Iris pigment epithelial cell (primary cell): ENCODE data around the gene FTCD.
A peak's percentile ranks its signal among the peaks of the same experiment; 100 is the strongest.

ENCODE experiments used
- DNase-seq: peaks from one replicate; pipeline ENCODE4 v3.0.0-alpha.2; 2011; ENCODE audit warnings: low read depth

FTCD gene

GRCh38 chr21:46092026-46092764 lies 63.2 kb downstream of the FTCD start:
- peak; percentile 96 for DNase-seq

- no peak for DNase-seq
Measured at GRCh38 chr21:46091631-46092025, 63.8 kb downstream of the FTCD start.

GRCh38 chr21:46091118-46091517 lies 64.3 kb downstream of the FTCD start:
- no peak for DNase-seq

- peak; percentile 36 for DNase-seq
Measured at GRCh38 chr21:46089285-46089684, 66.1 kb downstream of the FTCD start.

DNA sequence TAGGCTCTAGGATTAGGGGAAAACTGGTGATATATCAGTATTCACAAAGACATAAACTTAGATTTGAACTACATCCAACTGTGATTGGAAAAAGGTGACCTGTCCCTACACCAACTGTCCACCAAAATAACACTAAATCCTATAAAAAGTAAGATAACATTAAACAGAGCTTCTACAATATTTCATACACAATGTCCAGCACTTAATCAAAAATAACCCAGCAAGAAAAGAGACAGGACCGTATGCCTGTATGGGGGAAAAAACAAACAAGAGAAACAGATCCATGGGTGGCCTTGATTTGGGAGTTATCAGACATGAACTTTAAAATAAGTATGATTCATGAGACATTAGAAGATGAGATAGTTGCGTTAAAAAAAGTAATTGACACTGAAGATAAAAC lies 67.2 kb downstream of the FTCD start:
- no peak for DNase-seq

- DNase-seq = no peak
Measured at GRCh38 chr21:46087641-46088040, 67.7 kb downstream of the FTCD start.
